ENCODE results near the gene BRD1. TPM values are rescaled to one million over a fixed set of nuclear protein-coding genes. Genes with fewer than 3 reads are reported as not detected.
A peak's percentile ranks its signal among the peaks of the same experiment; 100 is the strongest.

BRD1 gene
- total RNA-seq, 2 donors from 2014 or later, result 32.7 to 37.7 TPM

DNA sequence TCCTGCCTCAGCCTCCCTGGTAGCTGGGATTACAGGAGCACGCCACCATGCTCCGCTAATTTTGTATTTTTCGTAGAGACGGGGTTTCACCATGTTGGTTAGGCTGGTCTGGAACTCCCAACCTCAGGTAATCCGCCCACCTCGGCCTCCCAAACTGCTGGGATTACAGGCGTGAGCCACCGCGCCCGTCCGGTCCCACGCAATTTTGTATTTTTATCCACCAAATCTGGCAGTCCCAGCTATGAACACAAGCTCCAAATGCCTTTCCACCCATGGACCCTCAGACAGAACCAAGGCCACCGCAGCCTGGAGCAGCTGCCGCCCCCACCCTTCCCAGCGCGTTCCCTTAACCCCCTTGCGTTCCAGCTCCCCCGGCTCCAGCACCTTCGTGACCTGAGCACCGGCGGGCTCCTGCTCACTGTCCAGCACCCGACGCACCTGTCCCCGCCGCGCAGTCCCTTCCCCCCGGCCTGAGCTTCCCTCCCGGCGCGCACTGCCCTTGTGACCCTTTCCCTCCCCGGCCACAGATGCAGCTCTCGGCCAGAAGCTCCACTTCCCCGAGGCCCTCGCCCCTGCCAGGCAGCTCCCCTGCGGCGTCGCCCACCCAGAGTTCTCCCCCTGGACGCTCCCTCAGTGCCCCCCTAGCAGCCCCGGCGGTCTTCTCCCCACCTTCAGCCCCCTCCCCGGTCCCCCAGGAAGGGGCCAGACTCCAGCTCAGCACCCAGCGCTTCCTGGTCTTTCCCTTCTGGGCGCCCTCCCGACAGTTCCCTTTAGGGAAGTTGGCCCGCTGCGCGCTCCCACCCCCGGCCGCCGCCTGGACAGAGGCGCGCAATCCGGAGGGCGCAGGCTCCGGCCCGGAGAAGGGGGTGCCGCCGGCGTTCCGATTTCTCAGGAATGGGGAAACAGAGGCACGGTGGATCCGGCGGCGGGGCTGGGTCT lies 20.3 kb upstream of the BRD1 start:
- Histone ChIP-seq H3K9me3 (no peaks in the 10 kb centered on the region), H3K4me3 (peak overlapping the region; percentile 53), H3K9ac (ENCODE audit: low read depth in 2 of 2, low read length in 2 of 2) (peak overlapping the region in 1 of 2 donors; percentile 43), H3K27me3 (peaks cover 30% of the 10 kb centered on the region), H3K27ac (no peak overlapping the region), H3K36me3 (no peaks in the 10 kb centered on the region), H3K4me1 (peaks cover 4% of the 10 kb centered on the region)
- no peak for TF ChIP-seq CTCF (IDR thresholded peaks at IDR 0.05)
- intact Hi-C loops (cut with DNase I), result no loop called here
- peak; percentile 36 for DNase-seq

DNA sequence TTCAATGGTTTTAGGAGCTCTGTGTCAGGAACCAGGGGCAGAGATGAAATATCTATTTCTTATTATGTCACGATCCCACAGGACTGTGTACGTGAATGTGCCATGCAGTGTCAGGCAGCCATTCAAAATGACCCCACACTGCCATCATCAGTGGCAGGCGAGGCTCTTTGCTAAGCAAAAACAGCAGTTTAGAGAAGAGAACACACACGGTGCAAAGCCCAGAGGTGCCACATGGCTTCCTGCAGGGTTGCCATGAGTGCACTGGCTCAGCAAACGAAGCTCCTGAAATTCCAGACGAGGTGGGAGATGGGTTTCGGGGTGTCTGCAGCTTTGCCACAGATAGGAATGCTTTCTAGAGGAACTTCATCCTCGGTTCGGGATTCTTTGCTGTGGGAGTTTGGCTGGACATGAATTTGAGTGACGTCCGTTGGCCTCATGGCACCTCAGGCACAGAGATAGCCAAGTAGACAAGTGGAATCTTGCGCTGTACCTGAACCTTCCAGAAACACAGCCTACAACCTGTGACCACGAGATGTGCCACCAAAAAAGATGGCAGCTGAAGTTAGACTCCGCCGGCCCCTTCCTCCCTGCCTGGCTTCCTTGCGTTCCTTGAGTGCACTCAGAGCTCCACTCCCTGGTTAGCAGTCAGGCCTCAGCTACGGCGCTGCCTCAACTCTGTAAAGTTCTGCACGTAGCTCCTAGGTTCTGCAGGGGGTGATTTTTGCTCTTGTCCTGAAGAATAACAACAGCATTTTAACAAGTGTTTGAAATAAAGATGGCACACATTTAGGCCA lies 18.2 kb upstream of the BRD1 start:
- no peak for DNase-seq
- peaks cover 4% of the 10 kb centered on the region for H3K4me1 ChIP-seq
- peaks cover 30% of the 10 kb centered on the region for H3K27me3 ChIP-seq
- TF ChIP-seq CTCF (IDR thresholded peaks at IDR 0.05), result no peak
- intact Hi-C loops (cut with DNase I), result no loop called here
- no peaks in the 10 kb centered on the region for H3K9me3 ChIP-seq
- H3K36me3 ChIP-seq, result no peaks in the 10 kb centered on the region
- no peak overlapping the region for H3K4me3 ChIP-seq
- H3K9ac ChIP-seq (ENCODE audit: low read depth in 2 of 2, low read length in 2 of 2), result no peak overlapping the region
- H3K27ac ChIP-seq, result no peak overlapping the region

- intact Hi-C loops (cut with DNase I), result no loop called here
- Histone ChIP-seq H3K9ac (ENCODE audit: low read depth in 2 of 2, low read length in 2 of 2) (no peak overlapping the region), H3K27ac (no peak overlapping the region), H3K4me1 (peaks cover 4% of the 10 kb centered on the region), H3K27me3 (peaks cover 28% of the 10 kb centered on the region), H3K9me3 (no peaks in the 10 kb centered on the region), H3K36me3 (no peaks in the 10 kb centered on the region), H3K4me3 (no peak overlapping the region)
- TF ChIP-seq CTCF (IDR thresholded peaks at IDR 0.05), result no peak
- DNase-seq, result no peak
These were observed 17.6 kb upstream of the BRD1 start for GRCh38 chr22:49845241-49845640.

DNA sequence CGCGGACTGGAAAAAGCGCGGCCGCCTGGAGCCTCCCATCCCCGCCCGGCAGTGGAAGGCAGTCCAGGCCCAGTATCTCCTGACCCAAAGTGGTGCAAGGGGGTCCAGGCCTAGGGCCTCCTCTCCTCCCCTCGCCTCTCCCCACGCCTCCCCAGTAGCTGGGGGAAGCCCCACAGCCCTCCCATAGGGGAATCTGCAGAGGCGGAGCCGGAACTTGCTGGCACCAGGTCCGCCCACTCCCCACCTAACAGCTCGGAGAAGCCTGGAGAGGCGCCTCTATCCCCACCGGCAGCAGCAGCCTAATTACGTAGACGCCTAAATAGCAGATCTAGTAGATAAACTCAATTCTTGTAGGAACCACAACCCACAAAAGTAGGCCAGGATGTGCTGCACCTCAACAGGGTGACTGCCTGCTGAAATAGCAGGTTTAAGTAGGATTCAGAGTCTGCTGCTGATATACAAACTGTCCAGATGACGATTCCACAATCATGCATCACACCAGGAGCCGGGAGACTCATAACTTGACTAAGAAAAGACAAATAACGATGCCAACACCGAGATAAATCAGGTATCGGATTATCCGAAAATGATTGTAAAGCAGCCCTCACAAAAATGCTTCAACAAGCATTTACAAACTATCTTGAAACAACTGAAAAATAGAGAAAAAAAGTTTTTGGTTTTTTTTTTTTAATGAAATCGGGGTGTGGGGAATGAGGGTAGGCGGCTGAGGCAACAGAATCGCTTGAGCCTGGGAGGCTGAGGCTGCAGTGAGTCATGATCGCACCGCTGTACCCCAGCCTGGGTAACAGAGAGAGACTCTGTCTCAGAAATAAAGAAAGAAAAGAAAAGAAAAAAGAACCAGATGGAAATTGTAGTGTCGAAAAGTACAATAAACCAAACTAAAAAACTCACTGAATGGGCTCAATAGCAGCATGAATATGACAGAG lies 11.4 kb upstream of the BRD1 start:
- intact Hi-C loops (cut with DNase I), result no loop called here
- no peak overlapping the region for H3K4me3 ChIP-seq
- TF ChIP-seq CTCF (IDR thresholded peaks at IDR 0.05), result no peak
- H3K4me1 ChIP-seq, result no peaks in the 10 kb centered on the region
- no peak overlapping the region for H3K27ac ChIP-seq
- H3K9ac ChIP-seq (ENCODE audit: low read depth in 2 of 2, low read length in 2 of 2), result no peak overlapping the region
- peak; percentile 30 for DNase-seq
- H3K36me3 ChIP-seq, result no peaks in the 10 kb centered on the region
- no peaks in the 10 kb centered on the region for H3K27me3 ChIP-seq
- no peaks in the 10 kb centered on the region for H3K9me3 ChIP-seq
